HG02943 (cell line): Measurements from ENCODE around the gene SRSF11.

Source experiments
- ATAC-seq: cut with Tn5 transposase; IDR thresholded peaks from one replicate; pipeline ENCODE4 v1.9.1; 2021; ENCODE audit warnings: mild to moderate bottlenecking, low read depth, moderate library complexity; ENCODE audit not compliant: unreplicated experiment

Gene SRSF11

GRCh38 chr1:70295749-70296148 lies 74.6 kb downstream of the SRSF11 start:
- ATAC-seq, result no peak

GRCh38 chr1:70299472-70299871 lies 78.3 kb downstream of the SRSF11 start:
- ATAC-seq, result no peak
